ENCODE results near the gene PCBD1.

DNA sequence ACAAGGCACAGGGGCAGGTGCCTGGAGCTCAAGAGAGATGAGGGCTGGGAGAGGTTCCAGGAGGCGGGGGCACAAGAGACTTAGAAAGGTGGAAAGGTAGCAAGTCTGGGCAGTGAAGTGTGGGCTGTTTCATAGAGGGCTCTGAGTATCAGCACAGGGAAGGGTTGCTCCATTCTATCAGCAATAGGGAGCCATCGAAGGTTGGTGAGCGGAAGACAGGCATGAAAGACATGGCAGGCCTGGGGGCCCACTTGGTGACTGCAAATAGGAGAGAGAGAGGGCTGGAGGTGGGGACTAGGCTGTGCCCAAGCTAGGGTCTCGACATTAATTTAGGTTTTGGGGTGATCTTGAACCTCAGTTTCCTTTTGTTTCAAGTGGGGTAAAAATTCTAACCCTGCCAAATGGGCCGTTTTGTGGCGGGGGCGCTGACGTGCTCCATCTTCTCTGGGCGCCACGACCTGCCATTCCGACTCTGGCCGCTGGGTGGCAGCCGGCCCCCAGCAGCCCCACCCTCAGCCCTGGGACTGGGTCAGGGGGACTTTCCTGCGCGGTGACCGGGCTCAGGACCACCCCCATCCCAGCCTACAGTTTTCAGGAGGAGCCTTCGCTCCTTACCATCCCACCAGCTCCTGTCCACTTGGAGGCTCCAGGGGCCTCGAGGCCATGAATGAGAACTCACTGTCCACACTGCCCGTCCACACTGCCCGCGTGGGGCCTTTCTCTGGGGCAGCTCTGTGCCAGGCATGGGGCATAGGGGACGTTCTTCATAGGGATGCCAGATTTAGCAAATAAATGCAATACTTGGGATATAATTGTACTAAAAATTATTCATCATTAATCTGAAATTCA, 37.2 kb upstream of the PCBD1 start:
- TF ChIP-seq EZH2 (IDR thresholded peaks at IDR 0.05; ENCODE audit: low read depth, unreplicated experiment) (no peak), EZH2phosphoT487 (IDR thresholded peaks at IDR 0.05; ENCODE audit: unreplicated experiment) (no peak)
- TF ChIP-seq, protein P1, sequence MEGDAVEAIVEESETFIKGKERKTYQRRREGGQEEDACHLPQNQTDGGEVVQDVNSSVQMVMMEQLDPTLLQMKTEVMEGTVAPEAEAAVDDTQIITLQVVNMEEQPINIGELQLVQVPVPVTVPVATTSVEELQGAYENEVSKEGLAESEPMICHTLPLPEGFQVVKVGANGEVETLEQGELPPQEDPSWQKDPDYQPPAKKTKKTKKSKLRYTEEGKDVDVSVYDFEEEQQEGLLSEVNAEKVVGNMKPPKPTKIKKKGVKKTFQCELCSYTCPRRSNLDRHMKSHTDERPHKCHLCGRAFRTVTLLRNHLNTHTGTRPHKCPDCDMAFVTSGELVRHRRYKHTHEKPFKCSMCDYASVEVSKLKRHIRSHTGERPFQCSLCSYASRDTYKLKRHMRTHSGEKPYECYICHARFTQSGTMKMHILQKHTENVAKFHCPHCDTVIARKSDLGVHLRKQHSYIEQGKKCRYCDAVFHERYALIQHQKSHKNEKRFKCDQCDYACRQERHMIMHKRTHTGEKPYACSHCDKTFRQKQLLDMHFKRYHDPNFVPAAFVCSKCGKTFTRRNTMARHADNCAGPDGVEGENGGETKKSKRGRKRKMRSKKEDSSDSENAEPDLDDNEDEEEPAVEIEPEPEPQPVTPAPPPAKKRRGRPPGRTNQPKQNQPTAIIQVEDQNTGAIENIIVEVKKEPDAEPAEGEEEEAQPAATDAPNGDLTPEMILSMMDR (conservative IDR thresholded peaks at IDR 0.05; ENCODE audit: low read depth in 2 of 2), result peak; percentile 69 to 90
- TF ChIP-seq, protein P2, sequence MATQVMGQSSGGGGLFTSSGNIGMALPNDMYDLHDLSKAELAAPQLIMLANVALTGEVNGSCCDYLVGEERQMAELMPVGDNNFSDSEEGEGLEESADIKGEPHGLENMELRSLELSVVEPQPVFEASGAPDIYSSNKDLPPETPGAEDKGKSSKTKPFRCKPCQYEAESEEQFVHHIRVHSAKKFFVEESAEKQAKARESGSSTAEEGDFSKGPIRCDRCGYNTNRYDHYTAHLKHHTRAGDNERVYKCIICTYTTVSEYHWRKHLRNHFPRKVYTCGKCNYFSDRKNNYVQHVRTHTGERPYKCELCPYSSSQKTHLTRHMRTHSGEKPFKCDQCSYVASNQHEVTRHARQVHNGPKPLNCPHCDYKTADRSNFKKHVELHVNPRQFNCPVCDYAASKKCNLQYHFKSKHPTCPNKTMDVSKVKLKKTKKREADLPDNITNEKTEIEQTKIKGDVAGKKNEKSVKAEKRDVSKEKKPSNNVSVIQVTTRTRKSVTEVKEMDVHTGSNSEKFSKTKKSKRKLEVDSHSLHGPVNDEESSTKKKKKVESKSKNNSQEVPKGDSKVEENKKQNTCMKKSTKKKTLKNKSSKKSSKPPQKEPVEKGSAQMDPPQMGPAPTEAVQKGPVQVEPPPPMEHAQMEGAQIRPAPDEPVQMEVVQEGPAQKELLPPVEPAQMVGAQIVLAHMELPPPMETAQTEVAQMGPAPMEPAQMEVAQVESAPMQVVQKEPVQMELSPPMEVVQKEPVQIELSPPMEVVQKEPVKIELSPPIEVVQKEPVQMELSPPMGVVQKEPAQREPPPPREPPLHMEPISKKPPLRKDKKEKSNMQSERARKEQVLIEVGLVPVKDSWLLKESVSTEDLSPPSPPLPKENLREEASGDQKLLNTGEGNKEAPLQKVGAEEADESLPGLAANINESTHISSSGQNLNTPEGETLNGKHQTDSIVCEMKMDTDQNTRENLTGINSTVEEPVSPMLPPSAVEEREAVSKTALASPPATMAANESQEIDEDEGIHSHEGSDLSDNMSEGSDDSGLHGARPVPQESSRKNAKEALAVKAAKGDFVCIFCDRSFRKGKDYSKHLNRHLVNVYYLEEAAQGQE (IDR thresholded peaks at IDR 0.05; ENCODE audit: unreplicated experiment), result no peak

All from GM23338 (cell line).